Stomach smooth muscle (tissue), 2 donors: ENCODE measurements around the gene SLC9A8.

Experiments
- H3K27ac ChIP-seq: one replicate; pipeline ENCODE4 v1.7.0; 2013; ENCODE audit warnings: mild to moderate bottlenecking, low read length, inconsistent platforms
- H3K27me3 ChIP-seq, 2 donors: one replicate each; pipeline ENCODE4 v1.7.0; 2013; ENCODE audit warnings: low read length in 2 of 2; ENCODE audit not compliant: insufficient read depth in 2 of 2, control insufficient read depth in 1 of 2
- H3K36me3 ChIP-seq, 2 donors: one replicate each; pipeline ENCODE4 v1.7.0; 2013; ENCODE audit warnings: low read length in 2 of 2; ENCODE audit not compliant: control insufficient read depth in 2 of 2, insufficient read depth in 2 of 2
- H3K4me1 ChIP-seq: one replicate; pipeline ENCODE4 v1.7.0; 2013; ENCODE audit warnings: low read length; ENCODE audit not compliant: control insufficient read depth, insufficient read depth
- H3K4me3 ChIP-seq, 2 donors: one replicate each; pipeline ENCODE4 v1.7.0; 2013; ENCODE audit warnings: low read length in 2 of 2
- H3K9ac ChIP-seq, 2 donors: one replicate each; pipeline ENCODE4 v1.7.0; 2013; ENCODE audit warnings: low read length in 2 of 2, mild to moderate bottlenecking in 1 of 2
- H3K9me3 ChIP-seq, 2 donors: one replicate each; pipeline ENCODE4 v1.7.0; 2013; ENCODE audit warnings: low read length in 2 of 2; ENCODE audit not compliant: control insufficient read depth in 2 of 2
- donor health status: healthy.
- donor health status: Pancreatic carcinoma.

The SLC9A8 gene

GRCh38 chr20:49838546-49838945, 25.9 kb downstream of the SLC9A8 start:
- Histone ChIP-seq H3K9ac (no peak overlapping the region), H3K4me3 (no peak overlapping the region), H3K4me1 (no peaks in the 10 kb centered on the region), H3K9me3 (peaks cover 3% of the 10 kb centered on the region in 2 donors), H3K27ac (no peak overlapping the region), H3K27me3 (no peaks in the 10 kb centered on the region), H3K36me3 (peaks cover 5 to 7% of the 10 kb centered on the region in 2 donors)

- Histone ChIP-seq H3K4me1 (no peaks in the 10 kb centered on the region), H3K4me3 (no peak overlapping the region), H3K27ac (no peak overlapping the region), H3K9me3 (peaks cover 3% of the 10 kb centered on the region in 2 donors), H3K27me3 (no peaks in the 10 kb centered on the region), H3K36me3 (peaks cover 11 to 16% of the 10 kb centered on the region in 2 donors), H3K9ac (no peak overlapping the region)
Observed at GRCh38 chr20:49843139-49843538, 30.5 kb downstream of the SLC9A8 start.

- H3K9me3 ChIP-seq = peaks cover 3% of the 10 kb centered on the region in 2 donors
- no peak overlapping the region for H3K27ac ChIP-seq
- no peaks in the 10 kb centered on the region for H3K4me1 ChIP-seq
- H3K36me3 ChIP-seq = peaks cover 18 to 21% of the 10 kb centered on the region in 2 donors
- no peaks in the 10 kb centered on the region for H3K27me3 ChIP-seq
- H3K9ac ChIP-seq = no peak overlapping the region
- H3K4me3 ChIP-seq = no peak overlapping the region
Observed at GRCh38 chr20:49843770-49844380, 31.2 kb downstream of the SLC9A8 start.

GRCh38 chr20:49845060-49845459, 32.4 kb downstream of the SLC9A8 start:
- Histone ChIP-seq H3K27ac (no peak overlapping the region), H3K27me3 (no peaks in the 10 kb centered on the region), H3K36me3 (peaks cover 24 to 29% of the 10 kb centered on the region in 2 donors), H3K9ac (no peak overlapping the region), H3K4me3 (no peak overlapping the region), H3K4me1 (no peaks in the 10 kb centered on the region), H3K9me3 (peaks cover 3% of the 10 kb centered on the region in 2 donors)

- Histone ChIP-seq H3K36me3 (peaks cover 30 to 37% of the 10 kb centered on the region in 2 donors), H3K27me3 (no peaks in the 10 kb centered on the region), H3K9me3 (peaks cover 3% of the 10 kb centered on the region in 2 donors), H3K4me3 (no peak overlapping the region), H3K27ac (no peak overlapping the region), H3K4me1 (peaks cover 2% of the 10 kb centered on the region), H3K9ac (no peak overlapping the region)
Observed at GRCh38 chr20:49846206-49846807, 33.7 kb downstream of the SLC9A8 start.

GRCh38 chr20:49850463-49851230, 38.0 kb downstream of the SLC9A8 start:
- H3K9ac ChIP-seq = no peak overlapping the region
- H3K9me3 ChIP-seq = no peaks in the 10 kb centered on the region
- H3K27me3 ChIP-seq = no peaks in the 10 kb centered on the region
- peaks cover 2% of the 10 kb centered on the region for H3K4me1 ChIP-seq
- peaks cover 27 to 39% of the 10 kb centered on the region in 2 donors for H3K36me3 ChIP-seq
- no peak overlapping the region for H3K27ac ChIP-seq
- H3K4me3 ChIP-seq = no peak overlapping the region

GRCh38 chr20:49851231-49851705, 38.6 kb downstream of the SLC9A8 start:
- H3K4me3 ChIP-seq = no peak overlapping the region
- peaks cover 2% of the 10 kb centered on the region for H3K4me1 ChIP-seq
- peaks cover 32 to 45% of the 10 kb centered on the region in 2 donors for H3K36me3 ChIP-seq
- no peaks in the 10 kb centered on the region for H3K9me3 ChIP-seq
- no peaks in the 10 kb centered on the region for H3K27me3 ChIP-seq
- no peak overlapping the region for H3K9ac ChIP-seq
- no peak overlapping the region for H3K27ac ChIP-seq

- no peak overlapping the region for H3K27ac ChIP-seq
- peaks cover 35 to 48% of the 10 kb centered on the region in 2 donors for H3K36me3 ChIP-seq
Observed at GRCh38 chr20:49851991-49852390, 39.4 kb downstream of the SLC9A8 start.

GRCh38 chr20:49852522-49853080, 40.0 kb downstream of the SLC9A8 start:
- no peak overlapping the region for H3K4me3 ChIP-seq
- H3K27me3 ChIP-seq = no peaks in the 10 kb centered on the region
- no peak overlapping the region for H3K27ac ChIP-seq
- peaks cover 35 to 50% of the 10 kb centered on the region in 2 donors for H3K36me3 ChIP-seq
- H3K9me3 ChIP-seq = no peaks in the 10 kb centered on the region
- peaks cover 2% of the 10 kb centered on the region for H3K4me1 ChIP-seq
- H3K9ac ChIP-seq = no peak overlapping the region

More at GRCh38 chr20:49851991-49852390, 39.4 kb downstream of the SLC9A8 start:
- H3K4me3 ChIP-seq = no peak overlapping the region
- no peaks in the 10 kb centered on the region for H3K9me3 ChIP-seq
- H3K4me1 ChIP-seq = peaks cover 2% of the 10 kb centered on the region
- no peaks in the 10 kb centered on the region for H3K27me3 ChIP-seq
- no peak overlapping the region for H3K9ac ChIP-seq

- H3K36me3 ChIP-seq = peaks cover 30 to 47% of the 10 kb centered on the region in 2 donors
- no peak overlapping the region for H3K27ac ChIP-seq
- no peaks in the 10 kb centered on the region for H3K27me3 ChIP-seq
- no peak overlapping the region for H3K4me3 ChIP-seq
- no peak overlapping the region for H3K9ac ChIP-seq
- no peaks in the 10 kb centered on the region for H3K9me3 ChIP-seq
- peaks cover 2% of the 10 kb centered on the region for H3K4me1 ChIP-seq
Observed at GRCh38 chr20:49853640-49854039, 41.0 kb downstream of the SLC9A8 start.
